Measurements from ENCODE around the gene MCHR1. TPM values are rescaled to one million over a fixed set of nuclear protein-coding genes. Genes with fewer than 3 reads are reported as not detected.

MCHR1 gene
- total and polyA plus RNA-seq, 4 donors, result 0.23 to 2.4 (median 1.1) TPM

DNA sequence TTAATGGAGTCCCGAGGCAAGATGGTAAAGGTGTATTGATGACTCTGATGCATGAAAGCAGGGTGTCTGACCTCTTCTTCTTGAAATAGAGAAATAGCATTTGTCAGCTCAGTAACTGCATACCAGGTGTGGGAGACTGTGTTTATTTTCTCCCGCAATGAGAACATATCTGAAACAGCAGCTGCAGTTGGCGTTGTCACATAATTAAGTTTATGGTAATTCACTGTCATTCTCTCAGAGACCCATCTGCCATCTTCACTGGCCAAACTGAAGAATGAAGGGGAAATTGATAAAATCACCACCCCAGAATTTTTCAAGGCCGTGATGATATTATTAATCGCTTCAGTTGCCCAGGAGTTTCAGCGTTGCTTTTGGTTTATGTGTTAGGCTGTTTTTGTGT is 20.1 kb upstream of the MCHR1 start:
- 95% methylated on average over 6 of the region's 6 CpGs for WGBS

More for the DNA sequence above, 20.1 kb upstream of the MCHR1 start:
- H3K9me3 ChIP-seq (ENCODE audit: control insufficient read depth in 4 of 4, low read length in 3 of 4), result no peaks in the 10 kb centered on the region
- H3K27ac ChIP-seq (ENCODE audit: low read depth in 1 of 2, low read length in 2 of 2), result no peak overlapping the region
- no peak overlapping the region for H3K4me3 ChIP-seq (ENCODE audit: low read depth in 1 of 3, low read length in 3 of 3)
- H3K27me3 ChIP-seq (ENCODE audit: control insufficient read depth in 4 of 4, insufficient read depth in 4 of 4, low read length in 3 of 4), result no peaks in the 10 kb centered on the region
- peaks cover 0 to 11% (median 5%) of the 10 kb centered on the region in 4 donors for H3K4me1 ChIP-seq (ENCODE audit: control insufficient read depth in 4 of 4, insufficient read depth in 4 of 4, low read length in 3 of 4)
- TF ChIP-seq FOXA1 (IDR thresholded peaks at IDR 0.05) (no peak), NR2F2 (IDR thresholded peaks at IDR 0.05) (no peak), HNF4G (IDR thresholded peaks at IDR 0.05) (no peak), RAD21 (IDR thresholded peaks at IDR 0.05) (no peak), ATF3 (IDR thresholded peaks at IDR 0.05) (no peak), HNF4A (conservative IDR thresholded peaks at IDR 0.05) (no peak), RXRA (IDR thresholded peaks at IDR 0.05) (no peak), EGR1 (IDR thresholded peaks at IDR 0.05; ENCODE audit: low read depth in 2 of 2) (no peak), FOXA2 (IDR thresholded peaks at IDR 0.05) (no peak), YY1 (IDR thresholded peaks at IDR 0.05) (no peak), CTCF (IDR thresholded peaks at IDR 0.05; ENCODE audit: low read depth, low read length, missing input control) (no peak), GABPA (IDR thresholded peaks at IDR 0.05 in 1 of 2, conservative IDR thresholded peaks at IDR 0.05 in 1 of 2) (no peak)
- TF ChIP-seq, protein P1, sequence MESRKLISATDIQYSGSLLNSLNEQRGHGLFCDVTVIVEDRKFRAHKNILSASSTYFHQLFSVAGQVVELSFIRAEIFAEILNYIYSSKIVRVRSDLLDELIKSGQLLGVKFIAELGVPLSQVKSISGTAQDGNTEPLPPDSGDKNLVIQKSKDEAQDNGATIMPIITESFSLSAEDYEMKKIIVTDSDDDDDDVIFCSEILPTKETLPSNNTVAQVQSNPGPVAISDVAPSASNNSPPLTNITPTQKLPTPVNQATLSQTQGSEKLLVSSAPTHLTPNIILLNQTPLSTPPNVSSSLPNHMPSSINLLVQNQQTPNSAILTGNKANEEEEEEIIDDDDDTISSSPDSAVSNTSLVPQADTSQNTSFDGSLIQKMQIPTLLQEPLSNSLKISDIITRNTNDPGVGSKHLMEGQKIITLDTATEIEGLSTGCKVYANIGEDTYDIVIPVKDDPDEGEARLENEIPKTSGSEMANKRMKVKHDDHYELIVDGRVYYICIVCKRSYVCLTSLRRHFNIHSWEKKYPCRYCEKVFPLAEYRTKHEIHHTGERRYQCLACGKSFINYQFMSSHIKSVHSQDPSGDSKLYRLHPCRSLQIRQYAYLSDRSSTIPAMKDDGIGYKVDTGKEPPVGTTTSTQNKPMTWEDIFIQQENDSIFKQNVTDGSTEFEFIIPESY (IDR thresholded peaks at IDR 0.05), result no peak
- TF ChIP-seq, protein P2, sequence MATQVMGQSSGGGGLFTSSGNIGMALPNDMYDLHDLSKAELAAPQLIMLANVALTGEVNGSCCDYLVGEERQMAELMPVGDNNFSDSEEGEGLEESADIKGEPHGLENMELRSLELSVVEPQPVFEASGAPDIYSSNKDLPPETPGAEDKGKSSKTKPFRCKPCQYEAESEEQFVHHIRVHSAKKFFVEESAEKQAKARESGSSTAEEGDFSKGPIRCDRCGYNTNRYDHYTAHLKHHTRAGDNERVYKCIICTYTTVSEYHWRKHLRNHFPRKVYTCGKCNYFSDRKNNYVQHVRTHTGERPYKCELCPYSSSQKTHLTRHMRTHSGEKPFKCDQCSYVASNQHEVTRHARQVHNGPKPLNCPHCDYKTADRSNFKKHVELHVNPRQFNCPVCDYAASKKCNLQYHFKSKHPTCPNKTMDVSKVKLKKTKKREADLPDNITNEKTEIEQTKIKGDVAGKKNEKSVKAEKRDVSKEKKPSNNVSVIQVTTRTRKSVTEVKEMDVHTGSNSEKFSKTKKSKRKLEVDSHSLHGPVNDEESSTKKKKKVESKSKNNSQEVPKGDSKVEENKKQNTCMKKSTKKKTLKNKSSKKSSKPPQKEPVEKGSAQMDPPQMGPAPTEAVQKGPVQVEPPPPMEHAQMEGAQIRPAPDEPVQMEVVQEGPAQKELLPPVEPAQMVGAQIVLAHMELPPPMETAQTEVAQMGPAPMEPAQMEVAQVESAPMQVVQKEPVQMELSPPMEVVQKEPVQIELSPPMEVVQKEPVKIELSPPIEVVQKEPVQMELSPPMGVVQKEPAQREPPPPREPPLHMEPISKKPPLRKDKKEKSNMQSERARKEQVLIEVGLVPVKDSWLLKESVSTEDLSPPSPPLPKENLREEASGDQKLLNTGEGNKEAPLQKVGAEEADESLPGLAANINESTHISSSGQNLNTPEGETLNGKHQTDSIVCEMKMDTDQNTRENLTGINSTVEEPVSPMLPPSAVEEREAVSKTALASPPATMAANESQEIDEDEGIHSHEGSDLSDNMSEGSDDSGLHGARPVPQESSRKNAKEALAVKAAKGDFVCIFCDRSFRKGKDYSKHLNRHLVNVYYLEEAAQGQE (IDR thresholded peaks at IDR 0.05), result no peak
- DNase-seq (ENCODE audit: low spot score), result no peak
- H3K36me3 ChIP-seq (ENCODE audit: control insufficient read depth in 4 of 4, insufficient read depth in 3 of 4, low read depth in 1 of 4, low read length in 3 of 4), result no peaks in the 10 kb centered on the region
- H3K9ac ChIP-seq (ENCODE audit: low read depth in 1 of 2, low read length in 2 of 2), result no peak overlapping the region
